Measurements from ENCODE around the gene MAGI1.

MAGI1 gene

DNA sequence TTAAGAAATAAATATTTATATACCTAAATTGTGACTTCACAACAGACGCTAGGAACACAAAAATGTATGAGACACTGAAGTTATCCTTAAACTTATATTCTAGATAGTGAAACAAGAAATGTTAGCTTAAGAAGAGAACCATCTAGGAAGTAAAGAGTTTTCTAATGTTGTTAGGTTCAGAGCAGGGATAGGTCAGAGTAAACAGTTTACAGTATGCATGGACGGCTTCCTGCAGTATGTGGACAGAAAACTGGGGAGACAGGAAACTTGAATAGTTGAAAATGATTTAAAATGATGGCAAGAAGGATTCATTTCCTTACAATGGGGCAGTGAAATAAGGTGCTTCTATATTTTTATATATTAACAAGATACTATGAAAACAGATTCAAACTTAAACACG lies 449.8 kb downstream of the MAGI1 start:
- Histone ChIP-seq H3K27me3 (ENCODE audit: insufficient read depth, low read depth) (no peaks in the 10 kb centered on the region), H3K27ac (no peak overlapping the region), H2AFZ (ENCODE audit: low read depth) (no peak overlapping the region), H3K79me2 (ENCODE audit: insufficient read depth, low read depth) (no peaks in the 10 kb centered on the region), H3K4me2 (no peak overlapping the region), H3K4me3 (IDR thresholded peaks at IDR 0.05; ENCODE audit: insufficient read depth, low read depth, low read length) (no peak overlapping the region), H3K4me1 (ENCODE audit: low read depth, poor library complexity, severe bottlenecking) (no peaks in the 10 kb centered on the region), H4K20me1 (ENCODE audit: insufficient read depth) (no peaks in the 10 kb centered on the region), H3K9ac (no peak overlapping the region), H3K36me3 (ENCODE audit: insufficient read depth) (no peaks in the 10 kb centered on the region)
- TF ChIP-seq CTCF (conservative IDR thresholded peaks at IDR 0.05; ENCODE audit: low read depth, low read length), result no peak

- H3K27ac ChIP-seq, result no peak overlapping the region
- H4K20me1 ChIP-seq (ENCODE audit: insufficient read depth), result no peaks in the 10 kb centered on the region
- H3K36me3 ChIP-seq (ENCODE audit: insufficient read depth), result no peaks in the 10 kb centered on the region
- no peak for TF ChIP-seq CTCF (conservative IDR thresholded peaks at IDR 0.05; ENCODE audit: low read depth, low read length)
- H3K79me2 ChIP-seq (ENCODE audit: insufficient read depth, low read depth), result no peaks in the 10 kb centered on the region
- H3K4me1 ChIP-seq (ENCODE audit: low read depth, poor library complexity, severe bottlenecking), result no peaks in the 10 kb centered on the region
- no peak overlapping the region for H3K4me2 ChIP-seq
- H3K9ac ChIP-seq, result no peak overlapping the region
- no peaks in the 10 kb centered on the region for H3K27me3 ChIP-seq (ENCODE audit: insufficient read depth, low read depth)
- no peak overlapping the region for H3K4me3 ChIP-seq (IDR thresholded peaks at IDR 0.05; ENCODE audit: insufficient read depth, low read depth, low read length)
- no peak overlapping the region for H2AFZ ChIP-seq (ENCODE audit: low read depth)
These were observed 450.9 kb downstream of the MAGI1 start for GRCh38 chr3:65587650-65588439.

GRCh38 chr3:65584913-65585312 lies 453.8 kb downstream of the MAGI1 start:
- Histone ChIP-seq H3K79me2 (ENCODE audit: insufficient read depth, low read depth) (no peaks in the 10 kb centered on the region), H4K20me1 (ENCODE audit: insufficient read depth) (no peaks in the 10 kb centered on the region), H3K9ac (no peak overlapping the region), H3K27ac (no peak overlapping the region), H2AFZ (ENCODE audit: low read depth) (no peak overlapping the region), H3K27me3 (ENCODE audit: insufficient read depth, low read depth) (no peaks in the 10 kb centered on the region), H3K36me3 (ENCODE audit: insufficient read depth) (no peaks in the 10 kb centered on the region), H3K4me1 (ENCODE audit: low read depth, poor library complexity, severe bottlenecking) (peaks cover 3% of the 10 kb centered on the region), H3K4me3 (IDR thresholded peaks at IDR 0.05; ENCODE audit: insufficient read depth, low read depth, low read length) (no peak overlapping the region), H3K4me2 (no peak overlapping the region)
- no peak for TF ChIP-seq CTCF (conservative IDR thresholded peaks at IDR 0.05; ENCODE audit: low read depth, low read length)

- Histone ChIP-seq H3K27ac (no peak overlapping the region), H3K4me1 (ENCODE audit: low read depth, poor library complexity, severe bottlenecking) (peaks cover 3% of the 10 kb centered on the region), H3K79me2 (ENCODE audit: insufficient read depth, low read depth) (no peaks in the 10 kb centered on the region)
These were observed 454.7 kb downstream of the MAGI1 start for GRCh38 chr3:65584002-65584401.

More at GRCh38 chr3:65584002-65584401, 454.7 kb downstream of the MAGI1 start:
- no peaks in the 10 kb centered on the region for H4K20me1 ChIP-seq (ENCODE audit: insufficient read depth)
- H3K4me2 ChIP-seq, result no peak overlapping the region
- H3K4me3 ChIP-seq (IDR thresholded peaks at IDR 0.05; ENCODE audit: insufficient read depth, low read depth, low read length), result no peak overlapping the region
- TF ChIP-seq CTCF (conservative IDR thresholded peaks at IDR 0.05; ENCODE audit: low read depth, low read length), result no peak
- H3K36me3 ChIP-seq (ENCODE audit: insufficient read depth), result no peaks in the 10 kb centered on the region
- H3K27me3 ChIP-seq (ENCODE audit: insufficient read depth, low read depth), result no peaks in the 10 kb centered on the region
- no peak overlapping the region for H2AFZ ChIP-seq (ENCODE audit: low read depth)
- no peak overlapping the region for H3K9ac ChIP-seq
